NCI-H1092 (cell line): ENCODE results near the gene SAMD4A.
"Not testable (repeated sequence)": the region's sequence is repeated elsewhere in the genome, so short reads cannot be mapped to it uniquely, and the experiment has no call there.

ENCODE experiments used
- DNase-seq: peaks from one replicate; lab custom pipeline; 2025; lab: John Stamatoyannopoulos, UW

Gene SAMD4A

DNA sequence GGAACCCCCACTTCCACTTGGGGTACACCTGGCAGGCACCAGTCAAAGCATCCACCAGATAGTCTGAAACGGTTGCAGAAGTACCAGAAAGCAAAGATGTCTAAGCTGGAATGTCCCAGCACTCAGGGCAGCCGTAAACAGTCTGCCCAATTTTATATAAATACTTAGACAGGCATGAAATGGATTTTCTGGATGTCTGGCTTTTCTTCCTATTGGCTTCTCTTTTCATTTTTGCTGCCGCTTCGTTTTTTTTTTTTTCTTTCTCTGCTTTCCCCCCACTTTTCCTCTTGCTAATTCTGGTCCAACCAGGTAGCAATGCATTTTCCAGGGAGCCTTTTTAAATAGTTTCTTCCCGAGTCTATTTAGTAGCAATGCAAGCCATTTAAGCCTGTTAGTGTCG lies 168.0 kb downstream of the SAMD4A start:
- DNase-seq: no peak

- no peak for DNase-seq
Observed at GRCh38 chr14:54735424-54735823, 168.5 kb downstream of the SAMD4A start.

DNA sequence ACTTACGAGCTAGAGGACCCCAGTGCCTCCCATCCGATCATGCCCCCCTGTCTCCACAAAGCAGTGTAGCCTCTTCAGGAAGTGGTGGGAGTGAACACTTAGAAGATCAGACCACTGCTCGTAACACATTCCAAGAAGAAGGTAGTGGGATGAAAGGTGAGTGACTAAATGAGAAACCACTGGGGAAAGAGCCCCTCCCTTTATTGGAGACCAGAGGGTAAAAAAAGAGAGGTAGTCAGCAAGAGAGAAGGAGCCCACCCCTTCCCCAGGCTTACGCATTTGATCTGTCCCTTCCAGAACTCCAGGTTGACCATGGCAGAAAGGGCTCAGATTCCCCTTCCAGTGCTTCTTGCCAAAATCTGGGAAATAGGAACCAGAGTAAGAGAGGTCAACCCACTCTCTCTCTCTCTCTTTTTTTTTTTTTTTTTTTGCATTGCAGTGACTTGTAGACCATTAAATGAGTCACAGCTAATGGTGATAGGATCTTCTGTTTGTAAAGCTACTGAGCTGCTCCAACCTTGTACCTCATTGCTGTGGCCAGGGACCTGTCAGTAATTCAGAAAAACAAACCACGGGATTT lies 170.3 kb downstream of the SAMD4A start:
- no peak for DNase-seq

GRCh38 chr14:54738009-54738408 lies 171.1 kb downstream of the SAMD4A start:
- DNase-seq: no peak

DNA sequence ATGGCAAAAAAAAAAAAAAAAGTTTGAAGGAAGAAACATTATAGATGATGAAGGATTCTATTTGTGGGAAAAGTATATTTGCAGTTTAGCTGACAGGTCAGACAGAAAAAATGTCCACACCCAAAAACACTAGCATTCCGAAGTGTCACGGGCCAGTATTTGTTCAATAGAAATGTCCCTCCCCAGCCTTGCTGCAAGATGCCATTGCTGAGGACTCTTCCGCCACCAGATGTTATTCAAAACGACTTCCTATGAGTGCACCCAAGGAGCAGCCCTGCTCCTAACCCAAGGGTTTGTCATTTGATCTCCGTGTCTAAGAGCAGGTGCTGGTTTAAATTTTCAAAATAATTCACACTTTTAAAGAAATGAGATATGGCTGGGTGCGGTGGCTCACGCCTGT lies 172.6 kb downstream of the SAMD4A start:
- DNase-seq: no peak

DNA sequence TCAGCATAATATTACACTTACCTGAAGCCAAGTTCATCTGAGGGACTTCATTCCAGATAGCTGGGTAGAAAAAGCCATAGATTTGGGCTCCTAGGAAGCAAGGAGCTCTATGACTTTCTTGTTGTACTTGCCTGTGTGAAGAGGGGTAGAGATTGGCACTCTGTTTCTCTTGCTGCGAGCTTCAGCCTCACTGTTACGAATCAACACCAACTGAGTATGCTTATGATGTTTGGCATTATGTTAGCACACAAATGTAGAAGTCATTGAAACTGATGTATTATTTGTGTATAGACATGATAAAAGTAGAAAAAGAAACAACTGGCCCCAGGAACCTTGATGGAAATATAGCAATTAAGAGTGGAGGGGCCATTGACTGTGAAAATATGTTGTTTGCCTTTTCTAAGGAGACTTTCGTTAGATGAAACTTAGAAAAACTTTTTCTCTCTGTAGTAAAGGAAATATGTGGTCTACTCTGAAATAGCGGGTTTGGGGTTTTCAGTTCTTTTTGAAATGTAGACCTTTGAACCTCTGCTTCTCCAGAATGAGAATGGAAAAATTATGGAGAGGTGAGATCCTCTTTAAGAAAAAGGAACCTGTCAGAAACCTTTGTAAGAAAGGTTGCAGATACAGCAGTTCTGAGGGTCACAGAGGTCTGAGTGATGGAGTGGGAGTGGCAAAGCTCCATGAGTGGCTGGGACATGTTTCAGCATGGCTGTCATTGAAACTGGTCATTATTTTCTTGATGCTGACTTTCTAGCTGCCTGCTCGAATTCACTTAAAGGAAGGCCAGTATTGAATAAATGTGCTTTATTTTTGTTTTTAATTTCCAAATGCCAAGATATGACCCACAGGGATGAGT lies 175.8 kb downstream of the SAMD4A start:
- no peak for DNase-seq

DNA sequence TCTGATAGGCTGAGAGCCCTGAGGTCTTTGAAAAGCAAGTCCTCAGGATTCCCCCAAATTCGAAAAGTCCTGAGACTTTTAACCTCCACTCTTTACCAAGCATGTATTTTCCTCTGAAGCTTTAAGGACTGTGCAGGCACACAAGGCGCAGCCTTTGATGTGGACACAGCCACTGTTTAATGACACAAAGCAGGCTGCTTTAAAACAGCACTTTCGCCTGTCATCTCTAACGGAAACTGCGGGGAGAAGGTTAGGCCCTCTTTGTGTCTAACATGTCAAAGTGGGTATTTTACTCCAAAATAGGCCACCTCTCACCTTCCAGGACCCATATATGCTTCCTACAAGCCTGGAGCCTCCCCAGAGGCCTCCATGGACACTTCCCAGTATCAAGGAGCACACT lies 176.5 kb downstream of the SAMD4A start:
- DNase-seq: no peak

GRCh38 chr14:54746019-54746418 lies 179.1 kb downstream of the SAMD4A start:
- no peak for DNase-seq

DNA sequence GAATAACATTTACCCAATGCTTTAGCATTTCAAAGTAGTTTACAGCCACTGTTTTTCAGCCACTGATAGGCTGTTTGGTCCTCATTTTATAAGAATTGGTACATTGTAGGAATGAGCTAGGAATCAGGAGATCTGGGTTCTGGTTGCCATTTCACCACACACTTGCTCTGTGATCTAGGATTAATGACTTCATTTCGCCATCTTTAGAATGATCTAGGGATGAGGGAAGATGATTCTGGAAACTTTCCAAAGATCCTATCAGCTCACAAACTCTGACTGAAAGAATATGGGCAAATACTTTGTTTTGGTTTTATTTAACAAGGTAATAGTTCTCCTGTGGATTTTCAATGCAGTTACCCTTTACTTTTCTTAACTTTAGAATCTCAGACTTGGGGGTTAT lies 180.7 kb downstream of the SAMD4A start:
- no peak for DNase-seq

DNA sequence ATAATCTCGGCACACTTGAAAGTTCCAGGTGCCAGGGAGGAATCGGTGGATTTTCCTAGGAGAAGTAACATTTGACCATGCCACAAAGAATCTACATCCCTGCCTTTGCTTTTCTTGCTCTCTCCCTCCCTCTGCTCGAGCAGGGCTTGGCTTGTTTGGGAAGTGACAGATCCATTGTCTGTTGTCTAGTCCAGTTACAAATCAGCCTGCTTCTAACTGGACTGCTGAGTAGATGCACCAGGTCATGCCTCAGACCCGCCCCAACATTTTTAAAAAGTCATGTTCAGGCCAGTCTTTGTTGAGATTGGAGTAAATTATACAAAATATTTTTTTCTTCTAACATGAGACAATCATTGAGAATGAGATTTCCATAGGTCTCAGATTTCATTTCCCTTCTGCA lies 182.3 kb downstream of the SAMD4A start:
- no peak for DNase-seq

- no peak for DNase-seq
Observed at GRCh38 chr14:54749727-54750126, 182.8 kb downstream of the SAMD4A start.

GRCh38 chr14:54752611-54753010 lies 185.7 kb downstream of the SAMD4A start:
- not testable (repeated sequence) for DNase-seq

- not testable (repeated sequence) for DNase-seq
Observed at GRCh38 chr14:54753396-54753795, 186.5 kb downstream of the SAMD4A start.

- DNase-seq: no peak
Observed at GRCh38 chr14:54754116-54754622, 187.2 kb downstream of the SAMD4A start.

GRCh38 chr14:54754623-54755386 lies 187.9 kb downstream of the SAMD4A start:
- no peak for DNase-seq

DNA sequence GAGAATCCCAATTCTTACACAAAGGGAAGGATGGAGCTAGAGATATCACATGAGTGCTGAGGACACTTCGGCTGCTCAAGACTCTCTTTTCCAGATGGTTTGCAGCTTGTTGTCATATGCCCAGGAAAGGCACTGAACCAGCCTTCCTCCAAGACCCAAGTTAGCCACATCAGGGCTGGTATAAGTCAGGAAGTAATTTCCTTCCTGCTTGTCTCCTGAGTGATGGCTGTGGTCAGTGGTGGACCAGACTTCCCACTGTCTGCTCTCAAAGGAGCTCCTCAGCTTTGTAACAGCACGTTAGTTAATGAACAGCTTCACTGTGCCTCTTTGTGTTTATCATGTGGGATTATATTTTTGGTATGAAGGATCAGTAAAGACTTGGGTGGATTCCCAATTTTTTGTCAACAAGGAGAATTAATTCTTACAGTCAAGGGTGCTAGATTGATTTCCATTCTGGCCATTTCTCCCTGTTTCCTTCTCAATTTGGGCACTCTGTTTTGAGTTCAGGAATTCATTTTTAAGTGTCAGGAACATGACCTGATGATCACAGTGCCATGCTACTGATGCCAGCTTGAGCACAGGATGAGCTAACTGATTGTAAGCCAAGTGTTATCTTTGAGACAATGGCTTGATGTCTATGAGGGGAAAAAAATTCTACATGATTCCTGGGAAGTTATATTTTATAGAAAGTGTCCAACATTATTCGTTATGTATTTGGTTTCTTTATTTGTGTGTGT lies 189.9 kb downstream of the SAMD4A start:
- DNase-seq: no peak

- no peak for DNase-seq
Observed at GRCh38 chr14:54758041-54758440, 191.1 kb downstream of the SAMD4A start.

DNA sequence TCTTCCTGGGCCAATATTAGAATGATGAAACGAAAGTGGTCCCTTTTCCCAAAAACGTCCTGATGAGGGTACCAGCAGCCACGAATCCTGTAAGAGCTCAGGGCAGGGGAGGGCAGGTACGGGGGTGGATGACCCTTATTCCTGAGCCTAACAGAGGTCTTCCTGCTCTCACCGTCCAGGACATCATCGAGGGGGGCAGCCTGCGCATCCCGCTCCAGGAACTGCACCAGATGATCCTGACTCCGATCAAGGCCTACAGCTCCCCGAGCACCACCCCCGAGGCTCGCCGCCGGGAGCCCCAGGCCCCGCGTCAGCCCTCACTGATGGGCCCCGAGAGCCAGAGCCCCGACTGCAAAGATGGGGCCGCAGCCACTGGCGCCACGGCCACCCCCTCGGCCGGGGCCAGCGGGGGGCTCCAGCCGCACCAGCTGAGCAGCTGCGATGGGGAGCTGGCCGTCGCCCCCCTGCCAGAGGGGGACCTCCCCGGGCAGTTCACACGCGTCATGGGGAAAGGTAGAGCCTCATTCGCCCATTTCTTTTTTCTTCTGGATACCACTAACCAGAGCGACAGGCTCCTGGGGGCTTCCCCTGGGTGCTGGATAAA lies 193.2 kb downstream of the SAMD4A start:
- no peak for DNase-seq

- DNase-seq: no peak
Observed at GRCh38 chr14:54760866-54761575, 194.1 kb downstream of the SAMD4A start.

- DNase-seq: no peak
Observed at GRCh38 chr14:54761835-54762234, 194.9 kb downstream of the SAMD4A start.

DNA sequence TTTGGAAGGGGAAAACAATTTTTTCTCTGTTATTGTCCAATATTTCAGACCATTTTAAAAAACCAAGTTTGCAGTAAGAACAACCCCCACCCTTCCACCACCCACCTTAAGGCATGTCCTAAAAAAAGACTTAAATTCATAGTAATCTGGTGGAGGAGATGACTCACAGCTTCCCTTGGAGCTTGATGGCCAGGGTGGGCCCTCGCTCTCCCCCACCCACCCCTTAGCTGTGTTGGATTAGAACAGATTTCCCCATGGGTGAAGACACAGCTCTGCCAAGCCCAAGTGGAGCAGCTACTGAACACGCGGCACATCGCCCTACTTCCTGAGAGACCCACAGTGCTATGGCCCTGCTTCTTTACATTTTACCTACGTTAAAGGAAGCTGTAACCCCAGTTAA lies 195.4 kb downstream of the SAMD4A start:
- no peak for DNase-seq
